IPS DF 19.7 (cell line): ENCODE data around the gene ADGRL3.

Source experiments
- DNase-seq: peaks from one replicate; pipeline ENCODE4 v3.0.0-alpha.2; 2013; ENCODE audit warnings: low read depth, low spot score

Gene ADGRL3

DNA sequence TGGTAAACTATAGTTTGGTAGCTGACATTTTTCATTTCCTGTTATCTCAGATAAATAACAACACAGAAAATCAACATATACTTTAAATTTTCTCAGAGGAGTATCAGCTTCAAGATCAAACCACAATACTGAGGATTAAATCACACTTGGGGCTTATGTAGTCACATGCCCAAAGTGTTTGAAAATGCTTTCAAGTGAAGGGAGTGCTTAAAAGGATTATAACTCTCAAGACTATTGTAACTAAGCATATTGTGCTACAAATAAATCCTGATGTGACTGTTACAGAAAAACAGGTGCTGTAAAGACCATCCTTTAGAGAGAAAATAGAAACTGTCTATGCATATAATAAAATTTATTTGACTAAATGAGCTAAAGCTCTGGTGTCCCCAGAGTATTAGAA is 887.6 kb downstream of the ADGRL3 start:
- DNase-seq: no peak

GRCh38 chr4:62093735-62094134 is 893.6 kb downstream of the ADGRL3 start:
- no peak for DNase-seq

GRCh38 chr4:62096881-62097280 is 896.8 kb downstream of the ADGRL3 start:
- no peak for DNase-seq

GRCh38 chr4:62115216-62115615 is 915.1 kb downstream of the ADGRL3 start:
- no peak for DNase-seq

GRCh38 chr4:62117886-62118285 is 917.8 kb downstream of the ADGRL3 start:
- no peak for DNase-seq

- DNase-seq: no peak
These were observed 918.4 kb downstream of the ADGRL3 start for GRCh38 chr4:62118558-62118957.

GRCh38 chr4:62119195-62119594 is 919.1 kb downstream of the ADGRL3 start:
- no peak for DNase-seq

GRCh38 chr4:62126064-62126732 is 926.1 kb downstream of the ADGRL3 start:
- DNase-seq: no peak
